GM12865 (cell line): Measurements from ENCODE around the gene MEOX2.

Source experiments
- DNase-seq: peaks from one replicate; pipeline ENCODE4 v3.0.0; 2010; ENCODE audit warnings: low read depth
- H3K4me3 ChIP-seq: 2 replicates; pipeline ENCODE4 v1.5.1; 2011; ENCODE audit warnings: mild to moderate bottlenecking, low read depth, low read length, control low read depth
- TF ChIP-seq, protein P1 (sequence below): IDR thresholded peaks from 2 replicates; pipeline ENCODE4 v1.5.1; 2011; ENCODE audit warnings: low read length, control low read depth, low read depth, inconsistent platforms; ENCODE audit not compliant: insufficient read depth; ENCODE audit errors: missing control alignments

The MEOX2 gene

DNA sequence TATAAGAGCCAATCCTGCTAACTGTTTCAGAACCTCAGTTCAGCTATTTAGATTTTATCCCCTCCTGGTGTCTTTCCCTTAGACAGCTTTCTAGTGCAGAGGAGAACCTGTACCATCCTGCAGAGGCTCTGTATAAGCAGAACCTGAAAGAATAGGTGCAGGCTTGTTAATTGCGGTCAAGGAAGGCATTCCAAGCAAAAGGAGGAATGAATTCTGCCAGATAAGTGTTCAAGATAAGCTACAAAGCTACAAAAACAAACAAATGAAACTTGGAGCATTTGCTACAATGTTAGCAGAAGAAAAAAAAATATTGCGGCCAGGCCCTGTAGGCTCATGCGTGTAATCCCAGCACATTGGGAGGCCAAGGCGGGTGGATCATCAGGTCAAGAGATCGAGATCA, 92.0 kb downstream of the MEOX2 start:
- TF ChIP-seq, protein P1, sequence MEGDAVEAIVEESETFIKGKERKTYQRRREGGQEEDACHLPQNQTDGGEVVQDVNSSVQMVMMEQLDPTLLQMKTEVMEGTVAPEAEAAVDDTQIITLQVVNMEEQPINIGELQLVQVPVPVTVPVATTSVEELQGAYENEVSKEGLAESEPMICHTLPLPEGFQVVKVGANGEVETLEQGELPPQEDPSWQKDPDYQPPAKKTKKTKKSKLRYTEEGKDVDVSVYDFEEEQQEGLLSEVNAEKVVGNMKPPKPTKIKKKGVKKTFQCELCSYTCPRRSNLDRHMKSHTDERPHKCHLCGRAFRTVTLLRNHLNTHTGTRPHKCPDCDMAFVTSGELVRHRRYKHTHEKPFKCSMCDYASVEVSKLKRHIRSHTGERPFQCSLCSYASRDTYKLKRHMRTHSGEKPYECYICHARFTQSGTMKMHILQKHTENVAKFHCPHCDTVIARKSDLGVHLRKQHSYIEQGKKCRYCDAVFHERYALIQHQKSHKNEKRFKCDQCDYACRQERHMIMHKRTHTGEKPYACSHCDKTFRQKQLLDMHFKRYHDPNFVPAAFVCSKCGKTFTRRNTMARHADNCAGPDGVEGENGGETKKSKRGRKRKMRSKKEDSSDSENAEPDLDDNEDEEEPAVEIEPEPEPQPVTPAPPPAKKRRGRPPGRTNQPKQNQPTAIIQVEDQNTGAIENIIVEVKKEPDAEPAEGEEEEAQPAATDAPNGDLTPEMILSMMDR, result no peak
- no peak for DNase-seq
- no peak overlapping the region for H3K4me3 ChIP-seq

DNA sequence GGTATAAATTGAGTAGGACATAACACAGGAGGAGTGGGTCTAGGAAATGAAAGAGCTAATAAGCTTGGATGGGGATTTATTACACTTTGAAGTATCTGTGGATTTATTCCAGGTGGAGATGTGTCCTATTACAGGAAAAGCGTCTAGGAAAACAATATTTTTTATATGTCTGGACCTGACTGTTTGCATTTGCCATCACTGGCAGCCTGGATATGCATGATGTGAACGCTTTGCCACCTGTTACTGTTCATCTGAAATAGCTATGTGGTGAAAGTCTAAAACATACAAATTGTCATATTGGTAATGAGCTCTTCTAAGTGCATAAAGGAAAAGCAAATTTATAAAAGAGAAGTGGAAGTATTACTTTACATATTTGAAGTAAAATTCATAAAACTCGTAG, 93.1 kb downstream of the MEOX2 start:
- H3K4me3 ChIP-seq, result no peak overlapping the region
- no peak for DNase-seq
- TF ChIP-seq, protein P1, result no peak

GRCh38 chr7:15586266-15586665, 100.2 kb downstream of the MEOX2 start:
- TF ChIP-seq, protein P1, result no peak
- DNase-seq, result no peak
- H3K4me3 ChIP-seq, result no peak overlapping the region

- TF ChIP-seq, protein P1, result no peak
- no peak overlapping the region for H3K4me3 ChIP-seq
- DNase-seq, result no peak
Measured at GRCh38 chr7:15584575-15584974, 101.9 kb downstream of the MEOX2 start.

DNA sequence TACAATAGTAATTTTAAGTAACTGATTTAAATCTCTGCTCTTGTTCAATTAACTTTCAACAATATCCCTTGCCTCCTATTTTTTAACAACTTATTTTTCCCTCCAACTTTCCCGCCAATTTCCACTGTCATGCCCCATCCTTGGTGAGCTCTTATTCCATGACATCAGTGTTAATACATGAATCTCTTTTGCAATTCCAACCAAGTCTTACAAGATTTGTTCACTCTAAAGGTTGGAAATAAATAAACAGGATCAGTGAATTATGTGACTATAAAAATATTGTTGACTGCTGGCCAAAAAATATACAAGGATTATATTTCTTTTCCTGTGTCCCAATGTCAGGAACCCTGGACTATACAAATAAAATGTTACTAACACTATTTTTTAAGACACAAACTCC, 103.7 kb downstream of the MEOX2 start:
- TF ChIP-seq, protein P1, result no peak
- no peak for DNase-seq
- no peak overlapping the region for H3K4me3 ChIP-seq

DNA sequence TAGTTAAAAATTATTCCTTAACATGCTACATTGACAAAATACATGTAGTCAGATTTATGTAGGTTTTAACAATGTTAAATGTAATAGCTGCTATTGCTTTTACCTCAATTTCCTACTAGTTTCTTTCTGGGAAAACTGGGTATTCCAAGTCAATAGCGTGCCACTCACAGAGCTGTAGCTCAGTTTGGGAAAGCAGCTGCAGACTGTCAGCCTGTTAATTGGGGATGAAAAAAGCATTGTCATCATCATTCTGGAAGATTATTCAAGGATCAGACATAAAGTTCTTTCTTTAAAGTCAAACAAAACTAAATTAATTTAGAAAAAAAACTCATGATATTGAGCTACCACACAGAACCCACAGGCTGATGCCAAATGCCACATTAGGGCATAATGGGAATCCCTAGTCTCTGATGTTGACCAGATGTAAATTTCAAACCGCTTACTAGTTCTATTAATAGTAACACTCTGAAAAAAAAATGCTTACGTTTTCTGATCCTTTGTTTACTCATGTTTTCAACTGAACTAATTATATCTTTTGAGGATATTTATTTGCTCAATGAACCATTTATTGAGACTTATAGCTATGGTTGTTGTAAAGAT, 105.0 kb downstream of the MEOX2 start:
- TF ChIP-seq, protein P1, result no peak
- no peak for DNase-seq
- no peak overlapping the region for H3K4me3 ChIP-seq
